Measurements from ENCODE around the gene NRG2. TPM values are rescaled to one million over a fixed set of nuclear protein-coding genes. Genes with fewer than 3 reads are reported as not detected.

NRG2 gene
- total and polyA plus RNA-seq, 8 donors: 1.2 to 5.2 (median 3.0) TPM

- ATAC-seq (peak; percentile 19 to 50 (median 41)), FAIRE-seq (no peak), DNase-seq (peak in 1 of 6 donors; percentile 72)
- intact Hi-C loops (cut with DNase I): no loop called here
- 40 to 52% methylated on average over 22 of the region's 22 CpGs for WGBS, 2 donors
- Histone ChIP-seq H3K27ac (no peak overlapping the region), H3K4me1 (peaks cover 0 to 6% (median 5%) of the 10 kb centered on the region in 3 donors), H3K36me3 (no peaks in the 10 kb centered on the region), H3K27me3 (no peaks in the 10 kb centered on the region), H3K9me3 (no peaks in the 10 kb centered on the region), H3K4me3 (peak overlapping the region in 2 of 4 donors; percentile 42 to 60)
- TF ChIP-seq CTCF (IDR thresholded peaks at IDR 0.05): no peak
Measured at GRCh38 chr5:139904816-139905661, 138.1 kb downstream of the NRG2 start.

GRCh38 chr5:139904566-139904815, 138.6 kb downstream of the NRG2 start:
- intact Hi-C loops (cut with DNase I): no loop called here
- FAIRE-seq: no peak
- WGBS, 2 donors: 4 to 6% methylated on average over 16 to 17 of the region's 17 CpGs
- no peak for ATAC-seq
- no peak for TF ChIP-seq CTCF (IDR thresholded peaks at IDR 0.05)
- H3K36me3 ChIP-seq: no peaks in the 10 kb centered on the region
- no peak for DNase-seq
- H3K9me3 ChIP-seq: no peaks in the 10 kb centered on the region
- H3K4me3 ChIP-seq: peak overlapping the region; percentile 28 to 60 (median 38)
- no peaks in the 10 kb centered on the region for H3K27me3 ChIP-seq
- peaks cover 0 to 6% (median 5%) of the 10 kb centered on the region in 3 donors for H3K4me1 ChIP-seq
- H3K27ac ChIP-seq: no peak overlapping the region

GRCh38 chr5:139903795-139904565, 139.1 kb downstream of the NRG2 start:
- Histone ChIP-seq H3K4me3 (peak overlapping the region; percentile 28 to 60 (median 38)), H3K4me1 (peaks cover 0 to 6% (median 5%) of the 10 kb centered on the region in 3 donors), H3K27ac (no peak overlapping the region), H3K36me3 (no peaks in the 10 kb centered on the region), H3K9me3 (no peaks in the 10 kb centered on the region), H3K27me3 (no peaks in the 10 kb centered on the region)
- TF ChIP-seq CTCF (IDR thresholded peaks at IDR 0.05): no peak
- FAIRE-seq (no peak), DNase-seq (peak in 3 of 6 donors; percentile 24 to 71 (median 68)), ATAC-seq (peak; percentile 58 to 77 (median 70))
- intact Hi-C loops (cut with DNase I): no loop called here
- 3 to 7% methylated on average over 66 to 88 of the region's 89 CpGs for WGBS, 2 donors

GRCh38 chr5:139903450-139903794, 139.7 kb downstream of the NRG2 start:
- Histone ChIP-seq H3K4me1 (peaks cover 0 to 6% (median 5%) of the 10 kb centered on the region in 3 donors), H3K27me3 (no peaks in the 10 kb centered on the region), H3K36me3 (no peaks in the 10 kb centered on the region), H3K9me3 (no peaks in the 10 kb centered on the region), H3K27ac (no peak overlapping the region), H3K4me3 (peak overlapping the region in 2 of 4 donors; percentile 42 to 60)
- no peak for TF ChIP-seq CTCF (IDR thresholded peaks at IDR 0.05)
- intact Hi-C loops (cut with DNase I): no loop called here
- DNase-seq (peak in 1 of 6 donors; percentile 37), ATAC-seq (no peak), FAIRE-seq (no peak)
- WGBS, 2 donors: 50 to 63% methylated on average over 12 to 14 of the region's 14 CpGs

All from pancreas (tissue), 10 donors.